K562 (cell line): ENCODE measurements around the gene KIAA0513. TPM values are rescaled to one million over a fixed set of nuclear protein-coding genes. Genes with fewer than 3 reads are reported as not detected.

Source experiments
- HDAC8 ChIP-seq: fragments of 450-650 bp; IDR thresholded peaks from 2 replicates; pipeline ENCODE4 v1.6.1; 2016; ENCODE audit warnings: mild to moderate bottlenecking, missing genetic modification characterization, moderate library complexity, missing compliant biosample characterization
- KLF1 ChIP-seq: fragments of 450-650 bp; IDR thresholded peaks from 2 replicates; pipeline ENCODE4 v1.6.1; 2016; ENCODE audit warnings: missing genetic modification characterization, missing compliant biosample characterization
- SRSF9 ChIP-seq: fragments of 200-400 bp; formaldehyde crosslinking; IDR thresholded peaks from 2 replicates; pipeline ENCODE4 v1.6.1; 2017; ENCODE audit warnings: low read depth, low read length, borderline replicate concordance
- ZNF311 ChIP-seq: fragments of 250-450 bp; sonication (Bioruptor Pico); IDR thresholded peaks from 2 replicates; pipeline ENCODE4 v1.4.0; 2020; ENCODE audit warnings: mild to moderate bottlenecking, moderate library complexity
- ZNF354B ChIP-seq: fragments of 250-450 bp; sonication (Bioruptor Pico); IDR thresholded peaks from 2 replicates; pipeline ENCODE4 v1.4.0; 2020
- ZNF830 ChIP-seq: fragments of 250-450 bp; sonication (Bioruptor Pico); IDR thresholded peaks from 2 replicates; pipeline ENCODE4 v1.5.0; 2021; ENCODE audit warnings: mild to moderate bottlenecking
- polyA plus RNA-seq, 8 experiments: library from polyadenylated mRNA; depleted of rRNA in 4 of 8; stranded (reverse) in 5 of 8; unstranded in 3 of 8; fragments of >200 nt; fragmentation: Nextera tagmentation in 2 of 8; fragmentation: Illumina TruSeq in 1 of 8; extraction: Ambion mirVana in 2 of 8; extraction: Trizol in 1 of 8; gene quantifications; 2 replicates each; pipeline versions ENCODE4 v1.2.1 to v1.2.3, GENCODE V29; 2011 to 2014; ENCODE audit warnings: inconsistent platforms in 1 of 8, missing spikeins in 1 of 8
- total RNA-seq, 7 experiments: library from RNA; depleted of rRNA in 6 of 7; stranded (reverse); fragments of >200 nt in 6 of 7; fragmentation: Illumina TruSeq in 2 of 7; extraction: Trizol in 2 of 7; gene quantifications; 2 replicates each; pipeline versions ENCODE4 v1.2.1 to v1.2.3, GENCODE V29; 2011 to 2021; ENCODE audit warnings: low replicate concordance in 1 of 7
- TF ChIP-seq, protein P1 (sequence below), 2 experiments: fragments of 450-650 bp in 1 of 2; sonication (generic) in 1 of 2; formaldehyde crosslinking in 1 of 2; IDR thresholded peaks; 2 replicates each; pipeline versions ENCODE4 v1.7.1 to v1.9.0; 2016 to 2022; ENCODE audit warnings: inconsistent platforms in 1 of 2, mild to moderate bottlenecking in 1 of 2, missing genetic modification reagents in 1 of 2
- TF ChIP-seq, protein P2 (sequence below): fragments of 200-800 bp; sonication (Bioruptor generic); IDR thresholded peaks from 2 replicates; pipeline ENCODE4 v1.6.1; 2017; ENCODE audit warnings: missing genetic modification characterization, missing compliant biosample characterization
- TF ChIP-seq, protein P3 (sequence below): sonication (generic); formaldehyde crosslinking; IDR thresholded peaks from 2 replicates; pipeline ENCODE4 v1.8.0; 2022; ENCODE audit warnings: missing genetic modification reagents, mild to moderate bottlenecking, moderate library complexity, borderline replicate concordance

Gene KIAA0513
- total and polyA plus RNA-seq, 9 of the 15 experiments (the other 6 are each of a cell fraction or from before 2014, with no cell fraction given), result 0.18 to 13.7 (median 10.2) TPM

DNA sequence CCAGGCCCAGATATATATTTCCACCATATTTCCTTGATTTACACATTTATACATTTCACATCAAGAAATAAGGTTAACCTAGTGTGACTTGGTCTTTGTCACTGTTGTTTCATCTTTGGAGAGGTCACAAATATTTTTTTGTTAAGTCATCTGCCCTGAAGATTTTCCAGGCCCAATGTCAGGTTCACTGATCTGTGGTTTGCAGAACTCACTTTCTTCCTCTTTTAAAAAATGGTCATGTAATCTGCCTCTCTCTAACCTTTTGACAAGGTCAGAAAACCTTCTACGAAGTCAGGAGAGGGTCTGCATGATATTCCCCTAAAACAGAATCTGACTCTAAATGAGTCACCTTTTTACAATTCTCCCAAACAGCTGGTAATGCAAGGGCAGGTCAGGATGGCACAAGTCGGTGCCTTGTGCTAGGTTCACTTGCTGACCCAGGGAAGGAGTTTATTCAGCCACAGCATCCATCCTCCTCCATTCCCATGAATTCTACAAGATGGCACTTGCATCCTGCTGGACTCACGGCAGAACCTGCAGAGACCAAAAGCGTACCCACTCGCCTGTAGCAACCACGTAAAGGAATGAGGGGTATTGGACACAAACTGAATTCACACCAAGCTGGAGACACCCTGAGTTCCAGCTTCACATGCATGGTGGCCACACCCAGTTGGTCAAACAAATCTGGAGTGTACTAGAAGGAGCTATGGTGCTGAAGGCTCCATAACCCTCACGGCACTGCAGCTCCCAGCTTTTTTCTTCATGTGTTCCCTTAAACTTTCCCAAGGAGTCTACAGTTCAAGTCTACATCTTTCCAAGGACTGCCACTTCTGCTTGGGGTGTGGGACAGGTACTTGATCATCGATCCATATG, 1.6 kb upstream of the KIAA0513 start (continued):
- TF ChIP-seq, protein P1, sequence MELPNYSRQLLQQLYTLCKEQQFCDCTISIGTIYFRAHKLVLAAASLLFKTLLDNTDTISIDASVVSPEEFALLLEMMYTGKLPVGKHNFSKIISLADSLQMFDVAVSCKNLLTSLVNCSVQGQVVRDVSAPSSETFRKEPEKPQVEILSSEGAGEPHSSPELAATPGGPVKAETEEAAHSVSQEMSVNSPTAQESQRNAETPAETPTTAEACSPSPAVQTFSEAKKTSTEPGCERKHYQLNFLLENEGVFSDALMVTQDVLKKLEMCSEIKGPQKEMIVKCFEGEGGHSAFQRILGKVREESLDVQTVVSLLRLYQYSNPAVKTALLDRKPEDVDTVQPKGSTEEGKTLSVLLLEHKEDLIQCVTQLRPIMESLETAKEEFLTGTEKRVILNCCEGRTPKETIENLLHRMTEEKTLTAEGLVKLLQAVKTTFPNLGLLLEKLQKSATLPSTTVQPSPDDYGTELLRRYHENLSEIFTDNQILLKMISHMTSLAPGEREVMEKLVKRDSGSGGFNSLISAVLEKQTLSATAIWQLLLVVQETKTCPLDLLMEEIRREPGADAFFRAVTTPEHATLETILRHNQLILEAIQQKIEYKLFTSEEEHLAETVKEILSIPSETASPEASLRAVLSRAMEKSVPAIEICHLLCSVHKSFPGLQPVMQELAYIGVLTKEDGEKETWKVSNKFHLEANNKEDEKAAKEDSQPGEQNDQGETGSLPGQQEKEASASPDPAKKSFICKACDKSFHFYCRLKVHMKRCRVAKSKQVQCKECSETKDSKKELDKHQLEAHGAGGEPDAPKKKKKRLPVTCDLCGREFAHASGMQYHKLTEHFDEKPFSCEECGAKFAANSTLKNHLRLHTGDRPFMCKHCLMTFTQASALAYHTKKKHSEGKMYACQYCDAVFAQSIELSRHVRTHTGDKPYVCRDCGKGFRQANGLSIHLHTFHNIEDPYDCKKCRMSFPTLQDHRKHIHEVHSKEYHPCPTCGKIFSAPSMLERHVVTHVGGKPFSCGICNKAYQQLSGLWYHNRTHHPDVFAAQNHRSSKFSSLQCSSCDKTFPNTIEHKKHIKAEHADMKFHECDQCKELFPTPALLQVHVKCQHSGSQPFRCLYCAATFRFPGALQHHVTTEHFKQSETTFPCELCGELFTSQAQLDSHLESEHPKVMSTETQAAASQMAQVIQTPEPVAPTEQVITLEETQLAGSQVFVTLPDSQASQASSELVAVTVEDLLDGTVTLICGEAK (IDR thresholded peaks at IDR 0.05), result peak; percentile 8; the same call in 1 of the 2 replicates
- TF ChIP-seq, protein P1 (CRISPR knock-in tag; IDR thresholded peaks at IDR 0.05), result no peak
- TF ChIP-seq ZNF311 (CRISPR knock-in tag) (no peak), SRSF9 (no peak), HDAC8 (tag) (no peak), ZNF830 (CRISPR knock-in tag) (no peak), KLF1 (tag) (peak; percentile 80; the same call in 1 of the 2 replicates), ZNF354B (CRISPR knock-in tag) (no peak)
- TF ChIP-seq, protein P2, sequence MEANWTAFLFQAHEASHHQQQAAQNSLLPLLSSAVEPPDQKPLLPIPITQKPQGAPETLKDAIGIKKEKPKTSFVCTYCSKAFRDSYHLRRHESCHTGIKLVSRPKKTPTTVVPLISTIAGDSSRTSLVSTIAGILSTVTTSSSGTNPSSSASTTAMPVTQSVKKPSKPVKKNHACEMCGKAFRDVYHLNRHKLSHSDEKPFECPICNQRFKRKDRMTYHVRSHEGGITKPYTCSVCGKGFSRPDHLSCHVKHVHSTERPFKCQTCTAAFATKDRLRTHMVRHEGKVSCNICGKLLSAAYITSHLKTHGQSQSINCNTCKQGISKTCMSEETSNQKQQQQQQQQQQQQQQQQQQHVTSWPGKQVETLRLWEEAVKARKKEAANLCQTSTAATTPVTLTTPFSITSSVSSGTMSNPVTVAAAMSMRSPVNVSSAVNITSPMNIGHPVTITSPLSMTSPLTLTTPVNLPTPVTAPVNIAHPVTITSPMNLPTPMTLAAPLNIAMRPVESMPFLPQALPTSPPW (CRISPR knock-in tag), result no peak
- TF ChIP-seq, protein P3, sequence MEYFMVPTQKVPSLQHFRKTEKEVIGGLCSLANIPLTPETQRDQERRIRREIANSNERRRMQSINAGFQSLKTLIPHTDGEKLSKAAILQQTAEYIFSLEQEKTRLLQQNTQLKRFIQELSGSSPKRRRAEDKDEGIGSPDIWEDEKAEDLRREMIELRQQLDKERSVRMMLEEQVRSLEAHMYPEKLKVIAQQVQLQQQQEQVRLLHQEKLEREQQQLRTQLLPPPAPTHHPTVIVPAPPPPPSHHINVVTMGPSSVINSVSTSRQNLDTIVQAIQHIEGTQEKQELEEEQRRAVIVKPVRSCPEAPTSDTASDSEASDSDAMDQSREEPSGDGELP (CRISPR knock-in tag), result peak; percentile 42; the same call in 1 of the 2 replicates
